Neural cell (in vitro differentiated cells): ENCODE data around the gene MAP7D1. TPM values are rescaled to one million over a fixed set of nuclear protein-coding genes. Genes with fewer than 3 reads are reported as not detected.
A peak's percentile ranks its signal among the peaks of the same experiment; 100 is the strongest.

Experiments used
- H2AFZ ChIP-seq: fragments of 200-600, 300-800 bp; sonication (generic), shearing (Covaris generic); 2 replicates; pipeline ENCODE4 v1.6.0; 2014; ENCODE audit warnings: low read depth, mild to moderate bottlenecking, antibody characterized with exemption, low read length, moderate library complexity
- H3F3A ChIP-seq: fragments of 200-600 bp; shearing (Covaris generic); 2 replicates; pipeline ENCODE4 v1.6.1; 2016; ENCODE audit warnings: mild to moderate bottlenecking, moderate library complexity, mixed read lengths, antibody characterized with exemption, low read length; ENCODE audit not compliant: insufficient read depth, poor library complexity, severe bottlenecking
- H3K27ac ChIP-seq: fragments of 200-600, 300-800 bp; sonication (generic), shearing (Covaris generic); 2 replicates; pipeline ENCODE4 v1.5.1; 2014; ENCODE audit warnings: mild to moderate bottlenecking, low read length, moderate library complexity
- H3K27me3 ChIP-seq: fragments of 300-800, 200-600 bp; sonication (generic), shearing (Covaris generic); 2 replicates; pipeline ENCODE4 v1.6.0; 2014; ENCODE audit warnings: mild to moderate bottlenecking, low read depth, low read length, moderate library complexity; ENCODE audit not compliant: insufficient read depth
- H3K36me3 ChIP-seq: fragments of 300-800, 200-600 bp; sonication (generic), shearing (Covaris generic); 2 replicates; pipeline ENCODE4 v1.5.1; 2014; ENCODE audit warnings: mild to moderate bottlenecking, antibody characterized with exemption, low read length, moderate library complexity; ENCODE audit not compliant: insufficient read depth
- H3K4me2 ChIP-seq: fragments of 300-800, 200-600 bp; sonication (generic), shearing (Covaris generic); 2 replicates; pipeline ENCODE4 v1.6.0; 2014; ENCODE audit warnings: mild to moderate bottlenecking, low read length
- H3K4me3 ChIP-seq: fragments of 300-800, 200-600 bp; sonication (generic), shearing (Covaris generic); 2 replicates; pipeline ENCODE4 v1.5.1; 2014; ENCODE audit warnings: mild to moderate bottlenecking, low read length, moderate library complexity
- H3K79me2 ChIP-seq: fragments of 200-600 bp; shearing (Covaris generic); replicated peaks from 2 replicates; pipeline ENCODE4 v1.6.0; 2014; ENCODE audit warnings: mild to moderate bottlenecking, low read length, moderate library complexity; ENCODE audit not compliant: insufficient read depth
- H3K9ac ChIP-seq: fragments of 300-800, 200-600 bp; sonication (generic), shearing (Covaris generic); 2 replicates; pipeline ENCODE4 v1.6.1; 2016; ENCODE audit warnings: mild to moderate bottlenecking, low read length, mixed read lengths
- H3K9me2 ChIP-seq: fragments of 200-600 bp; shearing (Covaris generic); 2 replicates; pipeline ENCODE4 v1.6.1; 2016; ENCODE audit warnings: mild to moderate bottlenecking, low read length, mixed read lengths; ENCODE audit not compliant: insufficient read depth
- H3K9me3 ChIP-seq: fragments of 200-600, 300-800 bp; sonication (generic), shearing (Covaris generic); 2 replicates; pipeline ENCODE4 v1.6.1; 2016; ENCODE audit warnings: mild to moderate bottlenecking, mixed run types, low read length, moderate library complexity, mixed read lengths
- H4K20me1 ChIP-seq: fragments of 200-600 bp; shearing (Covaris generic); 2 replicates; pipeline ENCODE4 v1.6.1; 2016; ENCODE audit warnings: mild to moderate bottlenecking, mixed run types; ENCODE audit not compliant: insufficient read depth
- EP300 ChIP-seq: fragments of 450-650 bp; conservative IDR thresholded peaks from 2 replicates; pipeline ENCODE4 v1.6.1; 2014; ENCODE audit warnings: antibody characterized with exemption, mild to moderate bottlenecking, moderate library complexity; ENCODE audit not compliant: poor library complexity, severe bottlenecking
- EZH2 ChIP-seq: fragments of 200-600, 300-800 bp; shearing (Covaris generic), sonication (generic); IDR thresholded peaks from 2 replicates; pipeline ENCODE4 v1.6.1; 2014; ENCODE audit warnings: antibody characterized with exemption, low read length, borderline replicate concordance, mild to moderate bottlenecking; ENCODE audit not compliant: insufficient read depth, poor library complexity, severe bottlenecking
- MXI1 ChIP-seq: fragments of 450-650 bp; conservative IDR thresholded peaks from 2 replicates; pipeline ENCODE4 v1.6.1; 2014; ENCODE audit warnings: antibody characterized with exemption, mild to moderate bottlenecking; ENCODE audit not compliant: poor library complexity, severe bottlenecking
- POLR2AphosphoS5 ChIP-seq: IDR thresholded peaks from 2 replicates; pipeline ENCODE4 v1.6.1; 2012
- RAD21 ChIP-seq: fragments of 450-650 bp; conservative IDR thresholded peaks from 2 replicates; pipeline ENCODE4 v1.6.1; 2014; ENCODE audit warnings: antibody characterized with exemption, mild to moderate bottlenecking, moderate library complexity
- SMC3 ChIP-seq: fragments of 450-650 bp; conservative IDR thresholded peaks from 2 replicates; pipeline ENCODE4 v1.6.1; 2014; ENCODE audit warnings: antibody characterized with exemption, mild to moderate bottlenecking, moderate library complexity; ENCODE audit not compliant: poor library complexity
- TAF1 ChIP-seq: IDR thresholded peaks from 2 replicates; pipeline ENCODE4 v1.6.1; 2012; ENCODE audit warnings: low read depth
- polyA minus RNA-seq: library from RNA; depleted of rRNA, polyadenylated mRNA; stranded (reverse); fragments of >200 nt; gene quantifications from 2 replicates; pipeline ENCODE4 v1.2.3, GENCODE V29; 2014
- polyA plus RNA-seq: library from polyadenylated mRNA; depleted of rRNA; stranded (reverse); fragments of >200 nt; gene quantifications from 2 replicates; pipeline ENCODE4 v1.2.3, GENCODE V29; 2014
- TF ChIP-seq, protein P1 (sequence below): IDR thresholded peaks from 2 replicates; pipeline ENCODE4 v1.6.1; 2012; ENCODE audit warnings: borderline replicate concordance
- TF ChIP-seq, protein P2 (sequence below): fragments of 450-650 bp; IDR thresholded peaks from 2 replicates; pipeline ENCODE4 v1.5.1; 2014; ENCODE audit warnings: antibody characterized with exemption, mild to moderate bottlenecking, moderate library complexity; ENCODE audit not compliant: poor library complexity, severe bottlenecking

The MAP7D1 gene
- polyA plus RNA-seq, result 142 and 156 TPM in 2 replicates
- 102 and 119 TPM in 2 replicates for polyA minus RNA-seq

DNA sequence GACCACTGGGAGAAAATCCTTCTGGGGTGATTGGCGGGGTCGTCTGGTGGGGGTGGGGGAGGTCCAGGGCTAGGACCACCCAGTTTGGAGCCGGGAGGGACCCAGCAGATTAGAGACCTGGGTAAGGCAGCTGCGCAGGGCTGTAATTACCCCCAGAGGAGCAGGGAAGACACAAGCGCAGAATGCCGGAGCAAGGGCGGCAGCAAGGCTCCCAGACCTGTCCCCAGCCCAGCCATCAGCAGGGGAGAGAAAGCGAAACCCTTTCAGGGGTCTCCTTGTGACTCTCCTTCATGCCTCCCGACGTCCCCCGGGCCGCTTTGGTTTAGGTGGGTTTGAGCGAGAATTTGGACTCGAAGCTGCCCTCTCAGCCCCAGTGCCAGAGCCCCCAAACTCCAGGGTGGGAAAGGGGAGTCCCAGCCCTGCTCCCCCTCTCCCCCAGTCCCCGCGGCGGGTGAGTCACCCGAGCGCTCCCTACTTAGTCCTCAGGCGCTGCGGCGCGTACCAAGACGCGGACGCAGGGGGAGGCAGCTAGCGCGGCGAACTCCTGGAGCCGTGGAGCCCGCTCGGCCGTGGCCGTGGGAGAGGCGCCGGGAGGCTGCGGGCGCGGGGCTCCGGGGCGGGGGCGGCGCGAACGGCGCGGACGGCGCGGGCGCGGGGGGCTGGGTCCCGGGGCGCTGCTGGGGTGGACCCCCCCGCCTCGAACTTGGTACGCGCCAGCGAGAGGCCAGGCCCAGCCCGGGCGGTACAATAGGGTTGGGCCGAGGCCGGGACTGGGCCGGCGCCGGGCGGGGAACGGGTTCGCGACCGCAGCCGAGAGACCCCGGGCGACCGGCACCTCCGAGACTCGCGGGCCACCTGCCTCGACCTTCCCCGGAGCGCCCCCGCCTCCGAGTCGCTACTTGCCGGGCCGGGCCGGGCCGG lies at the start of gene MAP7D1:
Gene MAP7D1 (plus strand): TSS at position 753 of the 921 bp plus-strand sequence. CDS start 258 bp downstream, outside the sequence.
- H3K4me2 ChIP-seq, result peak within 1 kb of the TSS; percentile 94
- peak within 1 kb of the TSS; percentile 98 for H3K9ac ChIP-seq
- H3K27me3 ChIP-seq, result no peaks in the 10 kb centered on the region
- no peaks in the 10 kb centered on the region for H3K9me3 ChIP-seq
- H3F3A ChIP-seq, result no peaks in the 10 kb centered on the region
- peaks cover 61% of the 10 kb centered on the region for H3K79me2 ChIP-seq
- H3K4me3 ChIP-seq, result peak within 1 kb of the TSS; percentile 95
- H3K9me2 ChIP-seq, result no peaks in the 10 kb centered on the region
- H3K27ac ChIP-seq, result peak within 1 kb of the TSS; percentile 99
- H4K20me1 ChIP-seq, result peaks cover 17% of the 10 kb centered on the region
- TF ChIP-seq EP300 (peak; percentile 27), TAF1 (peak; percentile 56), POLR2AphosphoS5 (peak; percentile 86), EZH2 (no peak)
- TF ChIP-seq, protein P1, sequence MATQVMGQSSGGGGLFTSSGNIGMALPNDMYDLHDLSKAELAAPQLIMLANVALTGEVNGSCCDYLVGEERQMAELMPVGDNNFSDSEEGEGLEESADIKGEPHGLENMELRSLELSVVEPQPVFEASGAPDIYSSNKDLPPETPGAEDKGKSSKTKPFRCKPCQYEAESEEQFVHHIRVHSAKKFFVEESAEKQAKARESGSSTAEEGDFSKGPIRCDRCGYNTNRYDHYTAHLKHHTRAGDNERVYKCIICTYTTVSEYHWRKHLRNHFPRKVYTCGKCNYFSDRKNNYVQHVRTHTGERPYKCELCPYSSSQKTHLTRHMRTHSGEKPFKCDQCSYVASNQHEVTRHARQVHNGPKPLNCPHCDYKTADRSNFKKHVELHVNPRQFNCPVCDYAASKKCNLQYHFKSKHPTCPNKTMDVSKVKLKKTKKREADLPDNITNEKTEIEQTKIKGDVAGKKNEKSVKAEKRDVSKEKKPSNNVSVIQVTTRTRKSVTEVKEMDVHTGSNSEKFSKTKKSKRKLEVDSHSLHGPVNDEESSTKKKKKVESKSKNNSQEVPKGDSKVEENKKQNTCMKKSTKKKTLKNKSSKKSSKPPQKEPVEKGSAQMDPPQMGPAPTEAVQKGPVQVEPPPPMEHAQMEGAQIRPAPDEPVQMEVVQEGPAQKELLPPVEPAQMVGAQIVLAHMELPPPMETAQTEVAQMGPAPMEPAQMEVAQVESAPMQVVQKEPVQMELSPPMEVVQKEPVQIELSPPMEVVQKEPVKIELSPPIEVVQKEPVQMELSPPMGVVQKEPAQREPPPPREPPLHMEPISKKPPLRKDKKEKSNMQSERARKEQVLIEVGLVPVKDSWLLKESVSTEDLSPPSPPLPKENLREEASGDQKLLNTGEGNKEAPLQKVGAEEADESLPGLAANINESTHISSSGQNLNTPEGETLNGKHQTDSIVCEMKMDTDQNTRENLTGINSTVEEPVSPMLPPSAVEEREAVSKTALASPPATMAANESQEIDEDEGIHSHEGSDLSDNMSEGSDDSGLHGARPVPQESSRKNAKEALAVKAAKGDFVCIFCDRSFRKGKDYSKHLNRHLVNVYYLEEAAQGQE, result peak; percentile 13
- no peaks in the 10 kb centered on the region for H3K36me3 ChIP-seq
- peak within 1 kb of the TSS; percentile 69 for H2AFZ ChIP-seq

DNA sequence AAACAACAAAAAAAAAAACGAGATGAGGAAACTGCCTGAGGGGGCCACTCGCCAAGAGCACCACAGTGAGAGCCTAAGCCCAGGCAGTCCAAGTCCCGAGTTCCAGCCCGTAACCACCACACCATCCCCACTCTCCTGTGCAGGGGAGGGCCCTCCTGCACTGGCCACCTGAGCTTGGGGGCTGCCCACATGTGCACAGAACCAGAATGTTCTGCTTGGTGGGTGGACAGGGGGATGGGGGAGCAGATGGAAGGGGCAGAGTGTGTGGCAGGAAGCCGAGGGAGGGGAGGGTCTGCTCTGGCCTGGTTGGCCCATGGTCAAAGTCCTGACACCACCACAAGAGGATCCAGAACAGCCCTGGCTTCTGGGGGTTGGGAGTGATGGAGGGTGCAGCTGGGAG lies 49.7 kb upstream of the MAP7D1 start:
- H3K27ac ChIP-seq, result no peak overlapping the region
- no peak overlapping the region for H3K4me3 ChIP-seq
- no peaks in the 10 kb centered on the region for H3K9me3 ChIP-seq
- TF ChIP-seq EZH2, result no peak
- TF ChIP-seq MXI1, result no peak
- TF ChIP-seq RAD21, result no peak
- no peak for TF ChIP-seq EP300
- no peak for TF ChIP-seq TAF1
- TF ChIP-seq, protein P1, result no peak
- TF ChIP-seq, protein P2, sequence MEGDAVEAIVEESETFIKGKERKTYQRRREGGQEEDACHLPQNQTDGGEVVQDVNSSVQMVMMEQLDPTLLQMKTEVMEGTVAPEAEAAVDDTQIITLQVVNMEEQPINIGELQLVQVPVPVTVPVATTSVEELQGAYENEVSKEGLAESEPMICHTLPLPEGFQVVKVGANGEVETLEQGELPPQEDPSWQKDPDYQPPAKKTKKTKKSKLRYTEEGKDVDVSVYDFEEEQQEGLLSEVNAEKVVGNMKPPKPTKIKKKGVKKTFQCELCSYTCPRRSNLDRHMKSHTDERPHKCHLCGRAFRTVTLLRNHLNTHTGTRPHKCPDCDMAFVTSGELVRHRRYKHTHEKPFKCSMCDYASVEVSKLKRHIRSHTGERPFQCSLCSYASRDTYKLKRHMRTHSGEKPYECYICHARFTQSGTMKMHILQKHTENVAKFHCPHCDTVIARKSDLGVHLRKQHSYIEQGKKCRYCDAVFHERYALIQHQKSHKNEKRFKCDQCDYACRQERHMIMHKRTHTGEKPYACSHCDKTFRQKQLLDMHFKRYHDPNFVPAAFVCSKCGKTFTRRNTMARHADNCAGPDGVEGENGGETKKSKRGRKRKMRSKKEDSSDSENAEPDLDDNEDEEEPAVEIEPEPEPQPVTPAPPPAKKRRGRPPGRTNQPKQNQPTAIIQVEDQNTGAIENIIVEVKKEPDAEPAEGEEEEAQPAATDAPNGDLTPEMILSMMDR, result no peak
- TF ChIP-seq POLR2AphosphoS5, result no peak
- TF ChIP-seq SMC3, result no peak
- H2AFZ ChIP-seq, result no peak overlapping the region
- no peaks in the 10 kb centered on the region for H3K36me3 ChIP-seq
- H3K9ac ChIP-seq, result no peak overlapping the region
- H3K27me3 ChIP-seq, result no peaks in the 10 kb centered on the region
- H3K4me2 ChIP-seq, result no peak overlapping the region
- no peaks in the 10 kb centered on the region for H3K79me2 ChIP-seq
- no peaks in the 10 kb centered on the region for H3F3A ChIP-seq
- H3K9me2 ChIP-seq, result no peaks in the 10 kb centered on the region
- H4K20me1 ChIP-seq, result no peaks in the 10 kb centered on the region
